ENCODE data around the gene SEMA3E.

SEMA3E gene

DNA sequence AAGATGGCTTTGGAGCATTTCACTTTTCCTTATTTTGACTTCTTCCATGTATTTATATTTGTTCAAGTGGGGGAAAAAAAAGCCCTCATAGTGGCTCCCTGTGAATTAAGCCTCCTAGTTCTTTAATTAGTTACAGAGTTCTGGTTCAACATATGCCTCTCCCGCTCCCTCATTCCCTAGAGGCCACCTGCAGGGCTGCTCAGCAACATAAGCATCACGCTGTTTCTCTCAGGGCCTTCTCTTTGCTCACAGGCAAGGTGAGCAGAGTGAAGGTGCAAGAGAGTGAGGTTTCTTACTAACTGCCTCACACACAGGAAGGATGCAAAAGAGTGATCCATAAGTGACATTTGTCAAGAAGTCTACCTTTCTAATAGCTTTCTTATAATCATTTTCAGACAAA lies 196.7 kb downstream of the SEMA3E start:
- no peaks in the 10 kb centered on the region for H3K79me2 ChIP-seq (ENCODE audit: insufficient read depth, low read length)
- H3K27me3 ChIP-seq (ENCODE audit: insufficient read depth, low read length, poor library complexity, severe bottlenecking) = no peaks in the 10 kb centered on the region
- H3K4me2 ChIP-seq (ENCODE audit: low read depth, low read length, poor library complexity, severe bottlenecking) = no peak overlapping the region
- H3K4me1 ChIP-seq (ENCODE audit: insufficient read depth, low read length, poor library complexity, severe bottlenecking) = no peaks in the 10 kb centered on the region
- no peaks in the 10 kb centered on the region for H3F3A ChIP-seq (ENCODE audit: low read depth)
- H3K9ac ChIP-seq (ENCODE audit: low read depth, low read length, poor library complexity, severe bottlenecking) = no peak overlapping the region
- H4K20me1 ChIP-seq (ENCODE audit: insufficient read depth, low read length, poor library complexity, severe bottlenecking) = no peaks in the 10 kb centered on the region
- no peak overlapping the region for H2AFZ ChIP-seq (ENCODE audit: low read length)
- TF ChIP-seq EZH2phosphoT487 (IDR thresholded peaks at IDR 0.05; ENCODE audit: borderline replicate concordance) = no peak
- TF ChIP-seq, protein P1, sequence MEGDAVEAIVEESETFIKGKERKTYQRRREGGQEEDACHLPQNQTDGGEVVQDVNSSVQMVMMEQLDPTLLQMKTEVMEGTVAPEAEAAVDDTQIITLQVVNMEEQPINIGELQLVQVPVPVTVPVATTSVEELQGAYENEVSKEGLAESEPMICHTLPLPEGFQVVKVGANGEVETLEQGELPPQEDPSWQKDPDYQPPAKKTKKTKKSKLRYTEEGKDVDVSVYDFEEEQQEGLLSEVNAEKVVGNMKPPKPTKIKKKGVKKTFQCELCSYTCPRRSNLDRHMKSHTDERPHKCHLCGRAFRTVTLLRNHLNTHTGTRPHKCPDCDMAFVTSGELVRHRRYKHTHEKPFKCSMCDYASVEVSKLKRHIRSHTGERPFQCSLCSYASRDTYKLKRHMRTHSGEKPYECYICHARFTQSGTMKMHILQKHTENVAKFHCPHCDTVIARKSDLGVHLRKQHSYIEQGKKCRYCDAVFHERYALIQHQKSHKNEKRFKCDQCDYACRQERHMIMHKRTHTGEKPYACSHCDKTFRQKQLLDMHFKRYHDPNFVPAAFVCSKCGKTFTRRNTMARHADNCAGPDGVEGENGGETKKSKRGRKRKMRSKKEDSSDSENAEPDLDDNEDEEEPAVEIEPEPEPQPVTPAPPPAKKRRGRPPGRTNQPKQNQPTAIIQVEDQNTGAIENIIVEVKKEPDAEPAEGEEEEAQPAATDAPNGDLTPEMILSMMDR (conservative IDR thresholded peaks at IDR 0.05; ENCODE audit: low read length) = no peak
- H3K9me2 ChIP-seq (replicated peaks; ENCODE audit: low read depth, low read length) = no peaks in the 10 kb centered on the region
- no peak overlapping the region for H3K4me3 ChIP-seq (ENCODE audit: low read length, poor library complexity, severe bottlenecking)
- H3K9me3 ChIP-seq (ENCODE audit: insufficient read depth, low read depth, low read length) = no peaks in the 10 kb centered on the region
- no peaks in the 10 kb centered on the region for H3K36me3 ChIP-seq (ENCODE audit: insufficient read depth, low read length)

DNA sequence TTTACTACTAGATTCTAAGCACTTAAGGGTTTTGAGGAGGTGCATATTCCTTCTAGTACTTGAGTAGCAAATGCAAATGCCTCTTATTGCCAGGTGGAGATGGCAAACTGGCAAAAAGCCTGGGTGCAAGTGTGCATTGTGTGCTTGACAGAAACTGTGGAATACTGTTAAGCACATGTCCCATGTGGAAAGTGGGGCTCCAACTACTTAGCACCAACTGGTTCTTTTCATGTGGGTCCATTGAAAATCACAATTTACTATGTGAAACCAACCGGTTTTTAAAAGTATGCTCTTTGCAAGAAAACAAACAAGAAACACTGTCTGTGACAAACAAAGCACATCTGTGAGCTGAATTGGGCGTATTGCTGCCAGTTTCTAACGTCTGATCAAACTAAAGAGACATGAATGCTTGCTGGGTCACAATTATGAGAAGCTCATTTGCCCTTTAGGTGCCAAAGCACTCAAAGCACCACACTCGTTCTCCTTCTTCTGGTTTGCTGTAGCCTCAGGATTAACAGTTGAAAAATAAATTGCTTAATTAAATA lies 197.4 kb downstream of the SEMA3E start:
- Histone ChIP-seq H3K9me2 (replicated peaks; ENCODE audit: low read depth, low read length) (no peaks in the 10 kb centered on the region), H2AFZ (ENCODE audit: low read length) (no peak overlapping the region), H3K4me2 (ENCODE audit: low read depth, low read length, poor library complexity, severe bottlenecking) (no peak overlapping the region), H3K36me3 (ENCODE audit: insufficient read depth, low read length) (no peaks in the 10 kb centered on the region), H3K79me2 (ENCODE audit: insufficient read depth, low read length) (no peaks in the 10 kb centered on the region), H3F3A (ENCODE audit: low read depth) (no peaks in the 10 kb centered on the region), H3K27me3 (ENCODE audit: insufficient read depth, low read length, poor library complexity, severe bottlenecking) (no peaks in the 10 kb centered on the region), H3K4me1 (ENCODE audit: insufficient read depth, low read length, poor library complexity, severe bottlenecking) (no peaks in the 10 kb centered on the region), H4K20me1 (ENCODE audit: insufficient read depth, low read length, poor library complexity, severe bottlenecking) (no peaks in the 10 kb centered on the region), H3K4me3 (ENCODE audit: low read length, poor library complexity, severe bottlenecking) (no peak overlapping the region), H3K9me3 (ENCODE audit: insufficient read depth, low read depth, low read length) (no peaks in the 10 kb centered on the region), H3K9ac (ENCODE audit: low read depth, low read length, poor library complexity, severe bottlenecking) (no peak overlapping the region)
- no peak for TF ChIP-seq EZH2phosphoT487 (IDR thresholded peaks at IDR 0.05; ENCODE audit: borderline replicate concordance)
- TF ChIP-seq, protein P1 (conservative IDR thresholded peaks at IDR 0.05; ENCODE audit: low read length) = no peak

DNA sequence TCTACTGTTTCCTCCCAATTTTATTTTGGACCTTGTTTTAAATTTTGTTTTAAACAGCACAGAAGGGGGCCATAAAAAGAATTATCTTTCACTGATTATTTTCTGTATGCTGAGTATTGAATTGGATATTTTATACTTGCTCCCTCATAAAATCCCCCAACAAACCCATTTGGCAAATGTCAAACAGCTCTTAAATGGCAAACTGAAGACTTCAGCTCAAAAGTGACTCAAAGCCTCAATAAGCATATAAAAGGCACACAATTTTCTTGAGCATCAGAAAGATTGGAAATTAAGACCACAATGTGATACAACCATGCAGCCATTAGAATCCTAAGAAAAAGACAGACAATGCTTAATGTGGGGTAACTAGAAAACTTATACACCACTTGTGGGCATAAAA lies 199.2 kb downstream of the SEMA3E start:
- Histone ChIP-seq H3K36me3 (ENCODE audit: insufficient read depth, low read length) (no peaks in the 10 kb centered on the region), H3K79me2 (ENCODE audit: insufficient read depth, low read length) (no peaks in the 10 kb centered on the region), H4K20me1 (ENCODE audit: insufficient read depth, low read length, poor library complexity, severe bottlenecking) (no peaks in the 10 kb centered on the region), H2AFZ (ENCODE audit: low read length) (no peak overlapping the region), H3K9ac (ENCODE audit: low read depth, low read length, poor library complexity, severe bottlenecking) (no peak overlapping the region), H3K4me1 (ENCODE audit: insufficient read depth, low read length, poor library complexity, severe bottlenecking) (no peaks in the 10 kb centered on the region), H3K4me2 (ENCODE audit: low read depth, low read length, poor library complexity, severe bottlenecking) (no peak overlapping the region), H3K4me3 (ENCODE audit: low read length, poor library complexity, severe bottlenecking) (no peak overlapping the region), H3F3A (ENCODE audit: low read depth) (no peaks in the 10 kb centered on the region), H3K9me2 (replicated peaks; ENCODE audit: low read depth, low read length) (no peaks in the 10 kb centered on the region), H3K9me3 (ENCODE audit: insufficient read depth, low read depth, low read length) (no peaks in the 10 kb centered on the region), H3K27me3 (ENCODE audit: insufficient read depth, low read length, poor library complexity, severe bottlenecking) (no peaks in the 10 kb centered on the region)
- no peak for TF ChIP-seq EZH2phosphoT487 (IDR thresholded peaks at IDR 0.05; ENCODE audit: borderline replicate concordance)
- TF ChIP-seq, protein P1 (conservative IDR thresholded peaks at IDR 0.05; ENCODE audit: low read length) = no peak
